Vagina (tissue), 2 donors: ENCODE data around the gene HOXC12.

Experiments used
- POLR2A ChIP-seq, 2 donors: fragments of 450-650 bp; IDR thresholded peaks; one replicate each; pipeline ENCODE4 v1.6.1; 2017; ENCODE audit warnings: antibody characterized with exemption in 2 of 2, mild to moderate bottlenecking in 2 of 2, moderate library complexity in 2 of 2
- POLR2AphosphoS5 ChIP-seq, 2 donors: sonication (generic); formaldehyde crosslinking; IDR thresholded peaks; one replicate each; pipeline ENCODE4 v1.9.0; 2017; ENCODE audit warnings: antibody characterized with exemption in 2 of 2, mild to moderate bottlenecking in 2 of 2, low read depth in 1 of 2; ENCODE audit not compliant: insufficient read depth in 1 of 2
- TF ChIP-seq, protein P1 (sequence below), 3 experiments: fragments of 450-650 bp in 2 of 3; fragments of 200-600 bp in 1 of 3; sonication (generic) in 1 of 3; IDR thresholded peaks; one replicate each; pipeline ENCODE4 v1.5.1; 2017 to 2019; ENCODE audit warnings: antibody characterized with exemption in 3 of 3, mild to moderate bottlenecking in 2 of 3, moderate library complexity in 2 of 3

DNA sequence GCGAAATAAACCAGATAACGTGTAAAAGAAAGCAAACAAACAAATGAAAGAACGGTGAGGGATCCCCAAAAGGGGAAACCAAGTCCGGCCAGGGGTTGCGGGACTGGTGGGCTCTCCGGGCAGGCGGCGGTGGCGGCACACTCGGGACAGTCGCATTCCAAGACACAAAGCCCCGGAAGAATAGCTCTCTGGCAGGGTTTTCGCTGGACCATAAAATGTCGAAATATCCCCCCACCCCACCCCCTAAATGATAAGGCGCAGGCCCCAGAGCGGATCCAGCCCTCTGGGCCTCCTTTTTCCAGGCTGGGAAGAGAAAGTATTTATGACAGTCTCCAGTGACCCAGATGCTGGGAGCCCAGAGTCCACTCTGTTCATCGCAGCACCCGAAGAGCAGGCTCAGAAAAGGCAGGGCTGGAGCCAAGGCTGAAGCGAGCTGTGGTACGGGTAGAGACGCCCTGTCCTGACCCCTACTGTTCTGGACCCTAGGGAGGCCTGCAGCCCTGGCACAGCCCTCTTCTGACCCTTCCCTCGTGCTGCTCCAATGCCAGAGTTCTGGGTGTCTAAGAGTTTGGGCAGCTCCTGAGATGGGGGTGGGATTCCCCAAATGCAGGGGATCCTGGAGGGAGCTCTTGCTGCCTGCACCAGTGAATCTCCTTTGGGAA, 52.0 kb downstream of the HOXC12 start:
- TF ChIP-seq, protein P1, sequence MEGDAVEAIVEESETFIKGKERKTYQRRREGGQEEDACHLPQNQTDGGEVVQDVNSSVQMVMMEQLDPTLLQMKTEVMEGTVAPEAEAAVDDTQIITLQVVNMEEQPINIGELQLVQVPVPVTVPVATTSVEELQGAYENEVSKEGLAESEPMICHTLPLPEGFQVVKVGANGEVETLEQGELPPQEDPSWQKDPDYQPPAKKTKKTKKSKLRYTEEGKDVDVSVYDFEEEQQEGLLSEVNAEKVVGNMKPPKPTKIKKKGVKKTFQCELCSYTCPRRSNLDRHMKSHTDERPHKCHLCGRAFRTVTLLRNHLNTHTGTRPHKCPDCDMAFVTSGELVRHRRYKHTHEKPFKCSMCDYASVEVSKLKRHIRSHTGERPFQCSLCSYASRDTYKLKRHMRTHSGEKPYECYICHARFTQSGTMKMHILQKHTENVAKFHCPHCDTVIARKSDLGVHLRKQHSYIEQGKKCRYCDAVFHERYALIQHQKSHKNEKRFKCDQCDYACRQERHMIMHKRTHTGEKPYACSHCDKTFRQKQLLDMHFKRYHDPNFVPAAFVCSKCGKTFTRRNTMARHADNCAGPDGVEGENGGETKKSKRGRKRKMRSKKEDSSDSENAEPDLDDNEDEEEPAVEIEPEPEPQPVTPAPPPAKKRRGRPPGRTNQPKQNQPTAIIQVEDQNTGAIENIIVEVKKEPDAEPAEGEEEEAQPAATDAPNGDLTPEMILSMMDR (IDR thresholded peaks at IDR 0.05) = no peak
- TF ChIP-seq POLR2A (IDR thresholded peaks at IDR 0.05) (no peak), POLR2AphosphoS5 (IDR thresholded peaks at IDR 0.05; ENCODE audit: insufficient read depth in 1 of 2, low read depth in 1 of 2) (no peak)
